HepG2 (cell line): ENCODE results near the gene SLIT3. TPM values are rescaled to one million over a fixed set of nuclear protein-coding genes. Genes with fewer than 3 reads are reported as not detected.

Experiments used
- ATM ChIP-seq: fragments of 450-650 bp; IDR thresholded peaks from 2 replicates; pipeline ENCODE4 v1.7.1; 2017; ENCODE audit warnings: mild to moderate bottlenecking, borderline replicate concordance
- ATRX ChIP-seq: sonication (generic); formaldehyde crosslinking; IDR thresholded peaks from 2 replicates; pipeline ENCODE4 v1.4.0; 2020; ENCODE audit warnings: missing genetic modification reagents, borderline replicate concordance
- CHD2 ChIP-seq: IDR thresholded peaks from 2 replicates; pipeline ENCODE4 v1.6.1; 2011; ENCODE audit warnings: low read depth, low read length, improper control_type of control experiment
- HOXA5 ChIP-seq: sonication (generic); formaldehyde crosslinking; IDR thresholded peaks from 2 replicates; pipeline ENCODE4 v1.4.0; 2020; ENCODE audit warnings: missing genetic modification reagents
- MLXIP ChIP-seq: sonication (generic); formaldehyde crosslinking; IDR thresholded peaks from 2 replicates; pipeline ENCODE4 v1.9.0; 2021; ENCODE audit warnings: missing genetic modification reagents, borderline replicate concordance
- PHB2 ChIP-seq: fragments of 450-650 bp; IDR thresholded peaks from 2 replicates; pipeline ENCODE4 v1.6.1; 2018; ENCODE audit not compliant: partially characterized antibody
- RAD21 ChIP-seq: fragments of 450-650 bp; formaldehyde crosslinking; IDR thresholded peaks from 2 replicates; pipeline ENCODE4 v1.5.0; 2020; ENCODE audit warnings: mild to moderate bottlenecking
- RARG ChIP-seq: sonication (generic); formaldehyde crosslinking; IDR thresholded peaks from 2 replicates; pipeline ENCODE4 v1.4.0; 2020; ENCODE audit warnings: low read depth, mild to moderate bottlenecking, missing genetic modification reagents
- RCOR2 ChIP-seq: IDR thresholded peaks from 2 replicates; pipeline ENCODE4 v1.6.1; 2016; ENCODE audit warnings: missing biosample characterization, missing genetic modification reagents
- SALL2 ChIP-seq: sonication (generic); formaldehyde crosslinking; IDR thresholded peaks from 2 replicates; pipeline ENCODE4 v1.8.1; 2023; ENCODE audit warnings: mild to moderate bottlenecking, missing genetic modification reagents, inconsistent platforms
- SNAPC2 ChIP-seq: sonication (generic); formaldehyde crosslinking; IDR thresholded peaks from 2 replicates; pipeline ENCODE4 v1.8.1; 2022; ENCODE audit warnings: mild to moderate bottlenecking, missing genetic modification reagents
- ZNF251 ChIP-seq: sonication (generic); formaldehyde crosslinking; IDR thresholded peaks from 2 replicates; pipeline ENCODE4 v1.9.0; 2021; ENCODE audit warnings: mild to moderate bottlenecking, missing genetic modification reagents
- ZNF3 ChIP-seq: IDR thresholded peaks from 2 replicates; pipeline ENCODE4 v1.7.0; 2017; ENCODE audit warnings: inconsistent platforms
- ZNF343 ChIP-seq: sonication (generic); formaldehyde crosslinking; IDR thresholded peaks from 2 replicates; pipeline ENCODE4 v1.4.0; 2020; ENCODE audit warnings: mild to moderate bottlenecking, missing genetic modification reagents
- ZNF569 ChIP-seq: sonication (generic); formaldehyde crosslinking; IDR thresholded peaks from 2 replicates; pipeline ENCODE4 v1.5.0; 2020; ENCODE audit warnings: mild to moderate bottlenecking, missing genetic modification reagents, moderate library complexity, borderline replicate concordance
- ZNF674 ChIP-seq: sonication (generic); formaldehyde crosslinking; IDR thresholded peaks from 2 replicates; pipeline ENCODE4 v1.5.0; 2020; ENCODE audit warnings: low read depth, mild to moderate bottlenecking, missing genetic modification reagents
- ZNF687 ChIP-seq: sonication (generic); formaldehyde crosslinking; IDR thresholded peaks from 2 replicates; pipeline ENCODE4 v1.5.1; 2020; ENCODE audit warnings: mild to moderate bottlenecking, missing genetic modification reagents, moderate library complexity
- ZNF792 ChIP-seq: IDR thresholded peaks from 2 replicates; pipeline ENCODE4 v1.6.1; 2016
- polyA plus RNA-seq, 8 experiments: library from polyadenylated mRNA; depleted of rRNA in 3 of 8; stranded (reverse) in 7 of 8; unstranded in 1 of 8; fragments of >200 nt; fragmentation: Illumina TruSeq in 4 of 8; extraction: Trizol in 4 of 8; gene quantifications; 2 replicates each; pipeline versions ENCODE4 v1.2.1 to v1.2.3, GENCODE V29; 2011 to 2016; ENCODE audit warnings: low read depth in 4 of 8, missing spikeins in 1 of 8, mixed read lengths in 1 of 8; ENCODE audit not compliant: insufficient read depth in 1 of 8
- total RNA-seq, 5 experiments: library from RNA; depleted of rRNA; stranded (reverse); fragments of >200 nt; fragmentation: Illumina TruSeq; extraction: Trizol; gene quantifications; 2 replicates each; pipeline ENCODE4 v1.2.3, GENCODE V29; 2016; ENCODE audit warnings: low read depth in 1 of 5
- TF ChIP-seq, protein P1 (sequence below): sonication (generic); formaldehyde crosslinking; IDR thresholded peaks from 2 replicates; pipeline ENCODE4 v1.5.0; 2020; ENCODE audit warnings: missing genetic modification reagents, mild to moderate bottlenecking, borderline replicate concordance
- TF ChIP-seq, protein P2 (sequence below): sonication (generic); formaldehyde crosslinking; IDR thresholded peaks from 2 replicates; pipeline ENCODE4 v1.4.0; 2020; ENCODE audit warnings: low read depth, mild to moderate bottlenecking, missing genetic modification reagents

SLIT3 gene
- total and polyA plus RNA-seq, 2 of the 13 experiments (the other 11 are each of a cell fraction or from before 2014, with no cell fraction given) = not detected

DNA sequence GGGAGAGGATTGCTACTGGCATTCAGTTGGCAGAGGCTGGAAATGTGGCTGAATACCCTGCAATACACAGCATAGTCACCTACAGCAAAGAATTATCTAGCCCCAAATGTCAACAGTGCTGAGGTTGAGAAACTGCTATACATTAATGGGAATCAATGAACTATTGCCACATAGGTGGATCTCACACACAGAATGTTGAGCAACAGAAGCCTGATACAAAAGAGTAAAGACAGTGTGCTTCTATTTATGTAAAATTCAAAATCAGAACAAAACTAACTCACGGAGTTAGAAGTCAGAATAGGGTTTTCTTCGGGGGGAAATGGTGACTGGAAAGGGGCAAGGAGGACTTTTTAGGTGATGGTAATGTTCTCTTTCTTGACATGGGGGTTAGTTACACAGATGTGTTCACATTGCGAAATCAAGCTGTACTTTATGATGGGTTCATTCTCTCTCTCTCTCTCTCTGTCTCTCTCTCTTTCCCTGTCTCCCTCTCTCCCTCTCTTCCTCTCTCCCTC lies 676.0 kb downstream of the SLIT3 start (continued):
- TF ChIP-seq MLXIP (CRISPR knock-in tag) (no peak), ATRX (CRISPR knock-in tag) (no peak), ZNF251 (CRISPR knock-in tag) (no peak), PHB2 (no peak), SALL2 (CRISPR knock-in tag) (no peak), SNAPC2 (CRISPR knock-in tag) (no peak), RCOR2 (peak; percentile 82), ZNF569 (CRISPR knock-in tag) (no peak), RARG (0 out of 2 replicates have a peak, but pooled peaks have one; percentile 61), ATM (no peak), ZNF343 (CRISPR knock-in tag) (0 out of 2 replicates have a peak, but pooled peaks have one; percentile 35), ZNF792 (CRISPR knock-in tag) (no peak), ZNF3 (CRISPR knock-in tag) (no peak), CHD2 (no peak), RAD21 (CRISPR knock-in tag) (peak; percentile 13; the same call in 1 of the 2 replicates), HOXA5 (peak; percentile 77; the same call in 1 of the 2 replicates), ZNF687 (no peak), ZNF674 (CRISPR knock-in tag) (no peak)
- TF ChIP-seq, protein P1, sequence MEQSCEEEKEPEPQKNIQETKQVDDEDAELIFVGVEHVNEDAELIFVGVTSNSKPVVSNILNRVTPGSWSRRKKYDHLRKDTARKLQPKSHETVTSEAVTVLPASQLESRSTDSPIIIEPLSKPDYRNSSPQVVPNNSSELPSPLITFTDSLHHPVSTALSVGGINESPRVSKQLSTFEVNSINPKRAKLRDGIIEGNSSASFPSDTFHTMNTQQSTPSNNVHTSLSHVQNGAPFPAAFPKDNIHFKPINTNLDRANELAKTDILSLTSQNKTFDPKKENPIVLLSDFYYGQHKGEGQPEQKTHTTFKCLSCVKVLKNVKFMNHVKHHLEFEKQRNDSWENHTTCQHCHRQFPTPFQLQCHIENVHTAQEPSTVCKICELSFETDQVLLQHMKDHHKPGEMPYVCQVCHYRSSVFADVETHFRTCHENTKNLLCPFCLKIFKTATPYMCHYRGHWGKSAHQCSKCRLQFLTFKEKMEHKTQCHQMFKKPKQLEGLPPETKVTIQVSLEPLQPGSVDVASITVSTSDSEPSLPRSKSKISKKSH (CRISPR knock-in tag) = no peak
- TF ChIP-seq, protein P2, sequence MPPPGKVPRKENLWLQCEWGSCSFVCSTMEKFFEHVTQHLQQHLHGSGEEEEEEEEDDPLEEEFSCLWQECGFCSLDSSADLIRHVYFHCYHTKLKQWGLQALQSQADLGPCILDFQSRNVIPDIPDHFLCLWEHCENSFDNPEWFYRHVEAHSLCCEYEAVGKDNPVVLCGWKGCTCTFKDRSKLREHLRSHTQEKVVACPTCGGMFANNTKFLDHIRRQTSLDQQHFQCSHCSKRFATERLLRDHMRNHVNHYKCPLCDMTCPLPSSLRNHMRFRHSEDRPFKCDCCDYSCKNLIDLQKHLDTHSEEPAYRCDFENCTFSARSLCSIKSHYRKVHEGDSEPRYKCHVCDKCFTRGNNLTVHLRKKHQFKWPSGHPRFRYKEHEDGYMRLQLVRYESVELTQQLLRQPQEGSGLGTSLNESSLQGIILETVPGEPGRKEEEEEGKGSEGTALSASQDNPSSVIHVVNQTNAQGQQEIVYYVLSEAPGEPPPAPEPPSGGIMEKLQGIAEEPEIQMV = no peak
